Activated T-helper 9 cell treated with anti-CD3 and anti-CD28 coated beads, Interleukin-2, amount 50 U/mL, for 16 hours (primary cell): ENCODE results near the gene ADAM22.
"Not testable (repeated sequence)": the region's sequence is repeated elsewhere in the genome, so short reads cannot be mapped to it uniquely, and the experiment has no call there.

Experiments
- DNase-seq: peaks from one replicate; pipeline ENCODE4 v3.0.0-alpha.2; 2020; ENCODE audit warnings: low read depth

Gene ADAM22

GRCh38 chr7:88109612-88110011, 175.6 kb downstream of the ADAM22 start:
- DNase-seq = no peak

GRCh38 chr7:88111140-88111743, 177.2 kb downstream of the ADAM22 start:
- no peak for DNase-seq

GRCh38 chr7:88111954-88112471, 178.0 kb downstream of the ADAM22 start:
- no peak for DNase-seq

- no peak for DNase-seq
Measured at GRCh38 chr7:88115258-88115796, 181.3 kb downstream of the ADAM22 start.

GRCh38 chr7:88115816-88116215, 181.8 kb downstream of the ADAM22 start:
- DNase-seq = no peak

GRCh38 chr7:88116235-88116795, 182.3 kb downstream of the ADAM22 start:
- no peak for DNase-seq

- no peak for DNase-seq
Measured at GRCh38 chr7:88117325-88117724, 183.3 kb downstream of the ADAM22 start.

GRCh38 chr7:88121335-88121734, 187.3 kb downstream of the ADAM22 start:
- DNase-seq = no peak

GRCh38 chr7:88127637-88128290, 193.7 kb downstream of the ADAM22 start:
- no peak for DNase-seq

- DNase-seq = no peak
Measured at GRCh38 chr7:88132725-88133124, 198.7 kb downstream of the ADAM22 start.

- DNase-seq = no peak
Measured at GRCh38 chr7:88140947-88141346, 206.9 kb downstream of the ADAM22 start.

- DNase-seq = no peak
Measured at GRCh38 chr7:88141479-88141878, 207.4 kb downstream of the ADAM22 start.

GRCh38 chr7:88141953-88142352, 207.9 kb downstream of the ADAM22 start:
- DNase-seq = no peak

- no peak for DNase-seq
Measured at GRCh38 chr7:88146616-88147015, 212.6 kb downstream of the ADAM22 start.

GRCh38 chr7:88147341-88147740, 213.3 kb downstream of the ADAM22 start:
- no peak for DNase-seq

- DNase-seq = no peak
Measured at GRCh38 chr7:88147949-88148348, 213.9 kb downstream of the ADAM22 start.

GRCh38 chr7:88150033-88150432, 216.0 kb downstream of the ADAM22 start:
- DNase-seq = no peak

- no peak for DNase-seq
Measured at GRCh38 chr7:88151119-88151790, 217.2 kb downstream of the ADAM22 start.

- no peak for DNase-seq
Measured at GRCh38 chr7:88153378-88153777, 219.3 kb downstream of the ADAM22 start.

GRCh38 chr7:88155756-88156155, 221.7 kb downstream of the ADAM22 start:
- no peak for DNase-seq

GRCh38 chr7:88156356-88156755, 222.3 kb downstream of the ADAM22 start:
- no peak for DNase-seq

GRCh38 chr7:88159741-88160140, 225.7 kb downstream of the ADAM22 start:
- DNase-seq = not testable (repeated sequence)

GRCh38 chr7:88165697-88166096, 231.6 kb downstream of the ADAM22 start:
- DNase-seq = no peak
